Kidney capillary endothelial cell (primary cell): Measurements from ENCODE around the gene ANKRD26.

Source experiments
- DNase-seq: peaks from one replicate; pipeline ENCODE4 v3.0.0-alpha.2; 2018; ENCODE audit warnings: low spot score

Gene ANKRD26

GRCh38 chr10:27020243-27020642 is 80.1 kb downstream of the ANKRD26 start:
- DNase-seq = no peak

- DNase-seq = no peak
Observed at GRCh38 chr10:27019827-27020226, 80.5 kb downstream of the ANKRD26 start.

GRCh38 chr10:26997610-26998009 is 102.7 kb downstream of the ANKRD26 start:
- DNase-seq = no peak

GRCh38 chr10:26994743-26995142 is 105.6 kb downstream of the ANKRD26 start:
- DNase-seq = no peak

GRCh38 chr10:26987851-26988250 is 112.4 kb downstream of the ANKRD26 start:
- DNase-seq = no peak

GRCh38 chr10:26983156-26983555 is 117.1 kb downstream of the ANKRD26 start:
- DNase-seq = no peak

- DNase-seq = no peak
Observed at GRCh38 chr10:26982058-26982457, 118.2 kb downstream of the ANKRD26 start.

GRCh38 chr10:26981232-26981824 is 119.0 kb downstream of the ANKRD26 start:
- no peak for DNase-seq

GRCh38 chr10:26978519-26978918 is 121.8 kb downstream of the ANKRD26 start:
- no peak for DNase-seq

- DNase-seq = no peak
Observed at GRCh38 chr10:26977635-26978034, 122.7 kb downstream of the ANKRD26 start.

- DNase-seq = no peak
Observed at GRCh38 chr10:26970667-26971066, 129.6 kb downstream of the ANKRD26 start.

GRCh38 chr10:26969145-26969926 is 131.0 kb downstream of the ANKRD26 start:
- DNase-seq = no peak

GRCh38 chr10:26962835-26963234 is 137.5 kb downstream of the ANKRD26 start:
- DNase-seq = no peak

- no peak for DNase-seq
Observed at GRCh38 chr10:26960308-26960707, 140.0 kb downstream of the ANKRD26 start.

GRCh38 chr10:26959841-26960240 is 140.5 kb downstream of the ANKRD26 start:
- no peak for DNase-seq
